Astrocyte (in vitro differentiated cells and primary cell): ENCODE measurements around the gene NCKAP1. TPM values are rescaled to one million over a fixed set of nuclear protein-coding genes. Genes with fewer than 3 reads are reported as not detected.

Source experiments
- DNase-seq: peaks from one replicate; pipeline ENCODE4 v3.0.0-alpha.2; 2010; ENCODE audit warnings: low read depth
- FAIRE-seq: peaks from 2 replicates; lab custom pipeline; 2011; peaks lifted over from hg19 to GRCh38; lab: Jason Lieb, UNC
- H2AFZ ChIP-seq: 2 replicates; pipeline ENCODE4 v1.6.0; 2012; ENCODE audit warnings: low read depth, low read length, inconsistent platforms
- H3K27ac ChIP-seq: 2 replicates; pipeline ENCODE4 v1.5.1; 2011; ENCODE audit warnings: low read depth, low read length, inconsistent platforms
- H3K27me3 ChIP-seq: 2 replicates; pipeline ENCODE4 v1.6.0; 2011; ENCODE audit warnings: low read length, inconsistent platforms; ENCODE audit not compliant: insufficient read depth
- H3K36me3 ChIP-seq: 2 replicates; pipeline ENCODE4 v1.5.1; 2011; ENCODE audit warnings: low read length, inconsistent platforms; ENCODE audit not compliant: insufficient read depth
- H3K4me1 ChIP-seq: 2 replicates; pipeline ENCODE4 v1.5.1; 2011; ENCODE audit warnings: low read length, inconsistent platforms; ENCODE audit not compliant: insufficient read depth
- H3K4me2 ChIP-seq: 2 replicates; pipeline ENCODE4 v1.6.0; 2012; ENCODE audit warnings: low read length, inconsistent platforms
- H3K4me3 ChIP-seq: 2 replicates; pipeline ENCODE4 v1.5.1; 2011; ENCODE audit warnings: low read depth, mild to moderate bottlenecking, low read length, inconsistent platforms; ENCODE audit not compliant: insufficient read depth
- H3K79me2 ChIP-seq: 2 replicates; pipeline ENCODE4 v1.6.0; 2012; ENCODE audit warnings: mild to moderate bottlenecking, low read length, inconsistent platforms; ENCODE audit not compliant: insufficient read depth
- H3K9ac ChIP-seq: 2 replicates; pipeline ENCODE4 v1.6.0; 2012; ENCODE audit warnings: mild to moderate bottlenecking, low read length, inconsistent platforms
- H3K9me3 ChIP-seq: 2 replicates; pipeline ENCODE4 v1.5.1; 2012; ENCODE audit warnings: low read depth, mild to moderate bottlenecking, low read length, inconsistent platforms; ENCODE audit not compliant: insufficient read depth
- H4K20me1 ChIP-seq: 2 replicates; pipeline ENCODE4 v1.6.0; 2012; ENCODE audit warnings: low read length, inconsistent platforms; ENCODE audit not compliant: insufficient read depth
- H3K27ac Mint-ChIP-seq: one replicate; pipeline ENCODE4 v1.8.0; 2021; ENCODE audit warnings: mild to moderate bottlenecking, mixed read lengths; ENCODE audit not compliant: unreplicated experiment
- H3K27me3 Mint-ChIP-seq: one replicate; pipeline ENCODE4 v1.8.0; 2021; ENCODE audit warnings: low read depth, mixed read lengths; ENCODE audit not compliant: unreplicated experiment
- H3K36me3 Mint-ChIP-seq: one replicate; pipeline ENCODE4 v1.8.0; 2021; ENCODE audit warnings: low read depth, mixed read lengths; ENCODE audit not compliant: unreplicated experiment
- H3K4me1 Mint-ChIP-seq: one replicate; pipeline ENCODE4 v1.8.0; 2021; ENCODE audit warnings: low read depth, mixed read lengths; ENCODE audit not compliant: unreplicated experiment
- H3K4me3 Mint-ChIP-seq: one replicate; pipeline ENCODE4 v1.8.0; 2021; ENCODE audit warnings: mild to moderate bottlenecking, moderate library complexity, mixed read lengths; ENCODE audit not compliant: unreplicated experiment
- H3K9me3 Mint-ChIP-seq: one replicate; pipeline ENCODE4 v1.8.0; 2021; ENCODE audit warnings: mild to moderate bottlenecking, mixed read lengths; ENCODE audit not compliant: unreplicated experiment
- EZH2 ChIP-seq: IDR thresholded peaks from 2 replicates; pipeline ENCODE4 v1.6.1; 2012; ENCODE audit warnings: mild to moderate bottlenecking, low read length, inconsistent platforms; ENCODE audit not compliant: insufficient read depth
- total RNA-seq: library from RNA; stranded (reverse); gene quantifications from 2 replicates; pipeline ENCODE4 v1.2.1, GENCODE V29; 2021
- TF ChIP-seq, protein P1 (sequence below): IDR thresholded peaks from 2 replicates; pipeline ENCODE4 v1.5.1; 2011; ENCODE audit warnings: low read depth, mild to moderate bottlenecking, inconsistent platforms, low read length, moderate library complexity; ENCODE audit not compliant: insufficient read depth

NCKAP1 gene
- total RNA-seq, 1 donor from 2014 or later, result 164 TPM

DNA sequence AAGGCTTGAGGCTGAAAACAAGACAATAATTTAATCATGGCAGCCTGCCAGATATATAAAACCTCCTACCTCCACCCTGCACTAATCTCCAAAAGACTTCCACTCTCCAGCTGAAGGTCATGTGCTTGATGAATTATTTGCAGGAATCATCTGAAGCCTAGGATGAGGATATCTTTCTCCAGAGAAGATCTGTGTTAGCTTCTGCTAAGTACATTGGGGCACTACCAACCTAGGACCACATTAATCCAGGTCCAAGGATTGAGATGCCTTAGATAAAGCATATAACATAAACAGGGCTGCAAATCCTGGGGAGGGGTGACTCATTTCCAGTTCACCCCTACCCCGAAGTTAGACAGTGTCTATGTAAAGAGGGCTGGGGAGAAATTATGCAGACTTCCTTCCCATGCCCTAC, 91.3 kb downstream of the NCKAP1 start:
- Histone ChIP-seq H3K9me3 (no peaks in the 10 kb centered on the region), H3K4me3 (no peak overlapping the region), H4K20me1 (peaks cover 15% of the 10 kb centered on the region), H3K4me1 (peaks cover 15% of the 10 kb centered on the region), H3K79me2 (peaks cover 7% of the 10 kb centered on the region), H3K36me3 (peaks cover 5% of the 10 kb centered on the region), H3K27me3 (no peaks in the 10 kb centered on the region), H2AFZ (no peak overlapping the region), H3K9ac (no peak overlapping the region), H3K4me2 (peak overlapping the region; percentile 36), H3K27ac (no peak overlapping the region)
- Mint-ChIP-seq H3K9me3 (no peaks in the 10 kb centered on the region), H3K4me1 (peaks cover 26% of the 10 kb centered on the region), H3K27me3 (no peaks in the 10 kb centered on the region), H3K27ac (no peak overlapping the region), H3K4me3 (no peak overlapping the region), H3K36me3 (peaks cover 17% of the 10 kb centered on the region)
- no peak for FAIRE-seq
- DNase-seq, result peak; percentile 23
- no peak for TF ChIP-seq EZH2
- TF ChIP-seq, protein P1, sequence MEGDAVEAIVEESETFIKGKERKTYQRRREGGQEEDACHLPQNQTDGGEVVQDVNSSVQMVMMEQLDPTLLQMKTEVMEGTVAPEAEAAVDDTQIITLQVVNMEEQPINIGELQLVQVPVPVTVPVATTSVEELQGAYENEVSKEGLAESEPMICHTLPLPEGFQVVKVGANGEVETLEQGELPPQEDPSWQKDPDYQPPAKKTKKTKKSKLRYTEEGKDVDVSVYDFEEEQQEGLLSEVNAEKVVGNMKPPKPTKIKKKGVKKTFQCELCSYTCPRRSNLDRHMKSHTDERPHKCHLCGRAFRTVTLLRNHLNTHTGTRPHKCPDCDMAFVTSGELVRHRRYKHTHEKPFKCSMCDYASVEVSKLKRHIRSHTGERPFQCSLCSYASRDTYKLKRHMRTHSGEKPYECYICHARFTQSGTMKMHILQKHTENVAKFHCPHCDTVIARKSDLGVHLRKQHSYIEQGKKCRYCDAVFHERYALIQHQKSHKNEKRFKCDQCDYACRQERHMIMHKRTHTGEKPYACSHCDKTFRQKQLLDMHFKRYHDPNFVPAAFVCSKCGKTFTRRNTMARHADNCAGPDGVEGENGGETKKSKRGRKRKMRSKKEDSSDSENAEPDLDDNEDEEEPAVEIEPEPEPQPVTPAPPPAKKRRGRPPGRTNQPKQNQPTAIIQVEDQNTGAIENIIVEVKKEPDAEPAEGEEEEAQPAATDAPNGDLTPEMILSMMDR, result no peak

DNA sequence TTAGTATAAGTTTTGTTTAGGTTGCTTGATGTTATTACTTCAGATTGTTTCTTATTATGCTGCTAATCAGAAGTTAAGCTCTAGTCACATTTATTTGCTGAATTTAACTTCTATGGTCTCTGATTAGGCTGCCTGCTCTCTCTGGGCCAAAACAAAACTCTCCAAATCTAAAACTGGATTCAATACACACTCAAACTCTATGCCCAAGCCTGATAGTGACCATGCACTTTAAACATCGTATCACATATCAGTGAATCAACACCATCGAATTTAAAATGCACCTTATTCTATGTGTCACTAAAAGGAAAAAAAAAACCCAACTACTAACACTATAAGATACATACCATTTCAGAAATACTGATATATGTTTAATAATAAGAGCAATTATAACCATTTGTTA, 94.9 kb downstream of the NCKAP1 start:
- Histone ChIP-seq H3K27ac (no peak overlapping the region), H3K4me2 (no peak overlapping the region), H3K79me2 (no peaks in the 10 kb centered on the region), H3K4me1 (peaks cover 7% of the 10 kb centered on the region), H2AFZ (no peak overlapping the region), H3K9me3 (no peaks in the 10 kb centered on the region), H3K9ac (no peak overlapping the region), H3K4me3 (no peak overlapping the region), H4K20me1 (peaks cover 9% of the 10 kb centered on the region), H3K27me3 (no peaks in the 10 kb centered on the region), H3K36me3 (peaks cover 17% of the 10 kb centered on the region)
- H3K4me3 Mint-ChIP-seq, result no peak overlapping the region
- DNase-seq (no peak), FAIRE-seq (no peak)
- peaks cover 12% of the 10 kb centered on the region for H3K4me1 Mint-ChIP-seq
- H3K27me3 Mint-ChIP-seq, result no peaks in the 10 kb centered on the region
- H3K36me3 Mint-ChIP-seq, result peaks cover 22% of the 10 kb centered on the region
- H3K27ac Mint-ChIP-seq, result no peak overlapping the region
- H3K9me3 Mint-ChIP-seq, result no peaks in the 10 kb centered on the region
- TF ChIP-seq, protein P1, result no peak
- no peak for TF ChIP-seq EZH2

DNA sequence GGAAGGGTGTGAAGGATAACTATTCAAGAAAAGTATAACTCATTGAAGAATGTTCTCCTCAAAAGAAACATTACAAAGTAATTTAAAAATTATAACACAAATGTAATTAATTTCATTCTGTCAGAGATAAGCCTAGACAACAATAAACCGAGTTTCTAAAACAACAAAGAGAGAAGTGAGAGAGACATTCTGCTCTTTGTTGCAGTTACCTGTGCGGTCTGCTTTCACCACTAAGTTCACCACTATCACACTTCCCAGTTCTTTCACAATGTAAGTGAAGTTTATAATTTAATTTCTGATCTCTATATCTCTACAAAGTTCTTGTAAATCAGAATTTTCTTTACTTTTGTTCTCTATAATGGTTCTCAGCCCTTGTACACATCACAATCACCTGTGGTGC, 95.5 kb downstream of the NCKAP1 start:
- TF ChIP-seq EZH2, result no peak
- Histone ChIP-seq H3K27me3 (no peaks in the 10 kb centered on the region), H3K27ac (no peak overlapping the region), H3K9me3 (no peaks in the 10 kb centered on the region), H2AFZ (no peak overlapping the region), H3K4me2 (no peak overlapping the region), H3K4me1 (peaks cover 7% of the 10 kb centered on the region), H4K20me1 (peaks cover 9% of the 10 kb centered on the region), H3K79me2 (no peaks in the 10 kb centered on the region), H3K4me3 (no peak overlapping the region), H3K36me3 (peaks cover 19% of the 10 kb centered on the region), H3K9ac (no peak overlapping the region)
- H3K27ac Mint-ChIP-seq, result no peak overlapping the region
- H3K9me3 Mint-ChIP-seq, result no peaks in the 10 kb centered on the region
- H3K4me3 Mint-ChIP-seq, result no peak overlapping the region
- peaks cover 14% of the 10 kb centered on the region for H3K4me1 Mint-ChIP-seq
- peaks cover 25% of the 10 kb centered on the region for H3K36me3 Mint-ChIP-seq
- peak; percentile 32 for FAIRE-seq
- no peak for DNase-seq
- H3K27me3 Mint-ChIP-seq, result no peaks in the 10 kb centered on the region
